HG03442 (cell line): ENCODE measurements around the gene LTO1.

Experiments
- ATAC-seq: cut with Tn5 transposase; IDR thresholded peaks from one replicate; pipeline ENCODE4 v1.9.1; 2021; ENCODE audit warnings: mild to moderate bottlenecking, moderate library complexity; ENCODE audit not compliant: unreplicated experiment

Gene LTO1

GRCh38 chr11:69658626-69659450 is 16.3 kb downstream of the LTO1 start:
- no peak for ATAC-seq

- ATAC-seq = no peak
These were observed 17.1 kb downstream of the LTO1 start for GRCh38 chr11:69657911-69658625.

- no peak for ATAC-seq
These were observed 17.7 kb downstream of the LTO1 start for GRCh38 chr11:69657456-69657910.

- ATAC-seq = no peak
These were observed 18.4 kb downstream of the LTO1 start for GRCh38 chr11:69656536-69657455.

- no peak for ATAC-seq
These were observed 19.4 kb downstream of the LTO1 start for GRCh38 chr11:69655479-69656428.

GRCh38 chr11:69654660-69655478 is 20.3 kb downstream of the LTO1 start:
- no peak for ATAC-seq

GRCh38 chr11:69654001-69654659 is 21.0 kb downstream of the LTO1 start:
- no peak for ATAC-seq

GRCh38 chr11:69653406-69653960 is 21.7 kb downstream of the LTO1 start:
- ATAC-seq = no peak

GRCh38 chr11:69652999-69653398 is 22.2 kb downstream of the LTO1 start:
- ATAC-seq = no peak

GRCh38 chr11:69651834-69652620 is 23.1 kb downstream of the LTO1 start:
- ATAC-seq = no peak

GRCh38 chr11:69650832-69651344 is 24.3 kb downstream of the LTO1 start:
- no peak for ATAC-seq

- ATAC-seq = no peak
These were observed 24.9 kb downstream of the LTO1 start for GRCh38 chr11:69650081-69650831.

- no peak for ATAC-seq
These were observed 25.6 kb downstream of the LTO1 start for GRCh38 chr11:69649576-69649900.

- no peak for ATAC-seq
These were observed 26.2 kb downstream of the LTO1 start for GRCh38 chr11:69648679-69649575.

GRCh38 chr11:69647761-69648497 is 27.2 kb downstream of the LTO1 start:
- no peak for ATAC-seq
